Heart right ventricle (tissue), 16 donors: ENCODE data around the gene PLPP7. TPM values are rescaled to one million over a fixed set of nuclear protein-coding genes. Genes with fewer than 3 reads are reported as not detected.

ENCODE experiments used
- ATAC-seq, 8 donors: fragments of 200-7000 bp; cut with Tn5 transposase; one replicate each; pipeline ENCODE4 v1.9.1; 2020; ENCODE audit warnings: mild to moderate bottlenecking in 8 of 8, moderate library complexity in 8 of 8, moderate number of reproducible peaks in 1 of 8
- DNase-seq, 2 donors: peaks; one replicate each; pipeline ENCODE4 v3.0.0-alpha.2; 2020
- H3K27ac ChIP-seq, 10 donors: fragments of 200-600 bp; sonication (generic) in 2 of 10; one replicate each; pipeline versions ENCODE4 v1.5.0 to v1.8.0; 2020 to 2022; ENCODE audit warnings: mild to moderate bottlenecking in 3 of 10
- H3K27me3 ChIP-seq, 7 donors: fragments of 200-600 bp; one replicate each; pipeline ENCODE4 v1.8.0; 2021 to 2022; ENCODE audit warnings: mild to moderate bottlenecking in 2 of 7
- H3K36me3 ChIP-seq, 9 donors: fragments of 200-600 bp; sonication (generic) in 1 of 9; one replicate each; pipeline versions ENCODE4 v1.5.0 to v1.8.0; 2020 to 2022; ENCODE audit warnings: mild to moderate bottlenecking in 2 of 9
- H3K4me1 ChIP-seq, 9 donors: fragments of 200-600 bp; sonication (generic) in 1 of 9; one replicate each; pipeline versions ENCODE4 v1.5.0 to v1.8.0; 2020 to 2022; ENCODE audit warnings: mild to moderate bottlenecking in 4 of 9
- H3K4me3 ChIP-seq, 10 donors: fragments of 200-600 bp; sonication (generic) in 2 of 10; one replicate each; pipeline versions ENCODE4 v1.5.0 to v1.8.0; 2020 to 2022; ENCODE audit warnings: mild to moderate bottlenecking in 7 of 10, moderate library complexity in 2 of 10
- H3K9me3 ChIP-seq, 11 donors: fragments of 200-600 bp in 10 of 11; sonication (generic) in 2 of 11; one replicate each; pipeline versions ENCODE4 v1.5.0 to v1.8.0; 2013 to 2022; ENCODE audit warnings: mild to moderate bottlenecking in 2 of 11, control low read depth in 1 of 11, moderate library complexity in 1 of 11
- WGBS, 2 donors: extraction: QIAGEN DNeasy Blood & Tissue Kit; methylation state at CpG; one replicate each; pipeline ENCODE4 v1.1.7; 2013; ENCODE audit warnings: inconsistent platforms in 1 of 2; 5-methylcytosine and 5-hydroxymethylcytosine counted together
- intact Hi-C, 10 donors: fragments of 100-400 bp; cut with DNase I; formaldehyde crosslinking; loops; one replicate each; pipeline versions ENCODE4 v1.11.1 to v1.14.2; 2022
- polyA plus RNA-seq, 2 donors: library from polyadenylated mRNA; stranded (reverse); fragments of 200-250 nt; gene quantifications; one replicate each; pipeline ENCODE4 v1.2.3, GENCODE V29; 2013
- total RNA-seq, 10 donors: library from RNA; stranded (reverse); fragmentation: NEBNext Ultra II Directional in 3 of 10; extraction: Animal tissue kit (Norgen Biotek cat#: 25700) in 3 of 10; gene quantifications; one replicate each; pipeline versions ENCODE4 v1.2.1 to v1.2.4, GENCODE V29; 2021 to 2023
- TF ChIP-seq, protein P1 (sequence below), 9 donors: fragments of 200-600 bp; sonication (generic) in 2 of 9; IDR thresholded peaks; one replicate each; pipeline versions ENCODE4 v1.5.0 to v1.8.0; 2021 to 2022; ENCODE audit warnings: antibody characterized with exemption in 9 of 9, mild to moderate bottlenecking in 5 of 9, moderate library complexity in 1 of 9
- donor health status: Arrhythmogenic right ventricular cardiomyopathy.
- donor health status: ischemic (EF 13 %, LVEDD 7.1; RV severe dilation, severe dysfunction).
- donor health status: healthy with polysubstance abuse.
- donor health status: DM: no; HTN: yes; CAD: no.
- donor health status: DM: no; HTN: no; CAD: no.
- donor health status: ischemic (EF 25% LVEDD 6.9; RV normal size, moderate dysfunction).
- donor health status: ischemic (EF 25% LVEDD 5.7; RV mildly dilated, moderate dysfunction).
- donor health status: healthy.
- donor health status: DM: yes; HTN: yes; CAD: no.
- donor health status: Ischemic cardiomyopathy.
- donor health status: ischemic (EF 35%, LVEDD 5.7; RV mildly dilated, moderate dysfunction).
- donor health status: nonischemic (EF 11% LVEDD 7.7; RV severe dilation, severe dysfunction).
- donor health status: DM: yes; HTN: yes; CAD: no.
- donor health status: PGD.
- donor health status: ischemic (EF 29% LVEDD 5.4; RV normal size, mild dysfunction).
- donor health status: nonischemic (EF 23%, LVEDD 6.1; RV moderate dilation, normal function).

PLPP7 gene
- total and polyA plus RNA-seq, 12 donors = 42.6 to 140 (median 102) TPM

DNA sequence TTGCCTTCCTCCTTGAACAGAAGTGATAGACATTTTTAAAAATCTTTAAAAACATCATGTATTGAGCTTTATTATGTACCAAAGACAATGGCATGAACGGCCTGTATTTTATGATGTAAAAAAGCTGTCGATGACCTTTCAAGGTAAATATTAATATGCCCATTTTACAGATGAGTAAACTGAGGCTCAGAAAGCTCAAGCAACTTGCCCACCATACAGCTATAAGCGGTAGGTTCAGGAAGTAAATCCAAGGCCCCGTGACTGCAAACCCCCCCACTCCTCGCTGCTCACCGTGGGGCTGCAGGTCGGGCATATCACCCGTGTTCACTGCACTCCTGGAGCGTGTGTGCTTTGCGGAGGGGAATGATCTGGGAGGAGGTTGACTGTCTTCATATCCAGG is 3.4 kb downstream of the PLPP7 start:
- H3K36me3 ChIP-seq = peaks cover 0 to 35% (median 0%) of the 10 kb centered on the region in 9 donors
- peaks cover 10 to 92% (median 57%) of the 10 kb centered on the region in 9 donors for H3K4me1 ChIP-seq
- no peaks in the 10 kb centered on the region for H3K9me3 ChIP-seq
- no peaks in the 10 kb centered on the region for H3K27me3 ChIP-seq
- H3K27ac ChIP-seq = peak overlapping the region in 8 of 10 donors; percentile 17 to 98 (median 92)
- WGBS, 2 donors = 74 to 78% methylated on average over 10 of the region's 10 CpGs
- H3K4me3 ChIP-seq = peak overlapping the region in 4 of 10 donors; percentile 3 to 79 (median 46)
- DNase-seq (no peak), ATAC-seq (no peak)
- TF ChIP-seq, protein P1, sequence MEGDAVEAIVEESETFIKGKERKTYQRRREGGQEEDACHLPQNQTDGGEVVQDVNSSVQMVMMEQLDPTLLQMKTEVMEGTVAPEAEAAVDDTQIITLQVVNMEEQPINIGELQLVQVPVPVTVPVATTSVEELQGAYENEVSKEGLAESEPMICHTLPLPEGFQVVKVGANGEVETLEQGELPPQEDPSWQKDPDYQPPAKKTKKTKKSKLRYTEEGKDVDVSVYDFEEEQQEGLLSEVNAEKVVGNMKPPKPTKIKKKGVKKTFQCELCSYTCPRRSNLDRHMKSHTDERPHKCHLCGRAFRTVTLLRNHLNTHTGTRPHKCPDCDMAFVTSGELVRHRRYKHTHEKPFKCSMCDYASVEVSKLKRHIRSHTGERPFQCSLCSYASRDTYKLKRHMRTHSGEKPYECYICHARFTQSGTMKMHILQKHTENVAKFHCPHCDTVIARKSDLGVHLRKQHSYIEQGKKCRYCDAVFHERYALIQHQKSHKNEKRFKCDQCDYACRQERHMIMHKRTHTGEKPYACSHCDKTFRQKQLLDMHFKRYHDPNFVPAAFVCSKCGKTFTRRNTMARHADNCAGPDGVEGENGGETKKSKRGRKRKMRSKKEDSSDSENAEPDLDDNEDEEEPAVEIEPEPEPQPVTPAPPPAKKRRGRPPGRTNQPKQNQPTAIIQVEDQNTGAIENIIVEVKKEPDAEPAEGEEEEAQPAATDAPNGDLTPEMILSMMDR (IDR thresholded peaks at IDR 0.05) = no peak
- intact Hi-C loops = loop anchor here in 1 of 10 donors (5.0 kb wide), 1 partner anchor 39 kb away; no protein-coding TSS in a partner anchor

DNA sequence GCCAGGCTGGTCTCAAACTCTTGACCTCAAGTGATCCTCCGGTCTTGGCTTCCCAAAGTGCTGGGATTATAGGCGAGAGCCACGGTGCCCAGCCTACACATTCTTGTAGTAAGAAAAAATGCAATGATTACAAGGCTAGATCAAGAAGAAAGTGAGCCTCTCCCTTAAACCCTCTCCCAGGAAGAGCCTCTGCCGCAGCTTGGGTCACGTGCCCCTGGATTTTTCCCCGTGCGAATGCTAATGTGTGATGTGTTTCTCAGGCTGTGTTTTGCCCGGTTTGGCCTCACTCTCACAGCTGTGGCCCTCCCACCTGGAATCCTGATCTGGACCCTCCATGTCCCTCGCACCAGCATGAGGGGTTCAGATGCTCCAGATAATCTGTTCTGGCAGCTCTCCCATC is 6.9 kb downstream of the PLPP7 start:
- peaks cover 0 to 35% (median 0%) of the 10 kb centered on the region in 9 donors for H3K36me3 ChIP-seq
- intact Hi-C loops = no loop called here
- no peak for DNase-seq

DNA sequence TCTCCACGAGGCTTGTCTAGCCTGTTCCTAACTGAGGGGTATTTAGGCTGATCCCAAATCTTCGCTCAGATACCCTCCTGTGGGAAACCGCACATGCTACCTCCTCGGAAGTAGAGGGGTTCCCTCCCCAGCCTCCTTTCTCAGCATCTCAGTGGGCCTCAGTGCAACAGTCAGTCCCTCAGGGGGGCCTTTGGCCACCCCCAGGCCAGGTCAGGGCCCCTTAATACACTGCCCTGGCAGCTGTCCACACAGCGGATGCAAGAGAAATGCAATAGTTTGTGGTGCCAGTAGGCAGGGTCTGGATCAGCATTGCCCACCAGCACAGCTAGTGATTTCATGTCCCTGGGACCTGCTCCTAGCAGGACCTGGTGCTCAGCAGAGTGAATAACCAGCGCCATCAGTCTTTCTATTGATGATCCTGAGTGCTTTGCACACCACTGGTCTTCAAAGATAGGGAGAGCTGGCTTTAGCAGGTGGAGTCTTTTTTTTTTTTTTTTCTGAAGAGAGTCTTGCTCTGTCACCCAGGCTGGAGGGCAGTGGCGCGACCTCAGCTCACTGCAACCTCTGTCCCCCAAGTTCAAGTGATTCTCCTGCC is 7.5 kb downstream of the PLPP7 start:
- DNase-seq (no peak), ATAC-seq (no peak)
- peaks cover 8 to 93% (median 49%) of the 10 kb centered on the region in 9 donors for H3K4me1 ChIP-seq
- no peaks in the 10 kb centered on the region for H3K27me3 ChIP-seq
- peak overlapping the region; percentile 76 to 98 (median 90) for H3K27ac ChIP-seq
- WGBS, 2 donors = 60 to 79% methylated on average over 8 of the region's 8 CpGs
- peaks cover 0 to 31% (median 0%) of the 10 kb centered on the region in 9 donors for H3K36me3 ChIP-seq
- intact Hi-C loops = no loop called here
- H3K4me3 ChIP-seq = no peak overlapping the region
- H3K9me3 ChIP-seq = no peaks in the 10 kb centered on the region
- TF ChIP-seq, protein P1 (IDR thresholded peaks at IDR 0.05) = no peak

More for the DNA sequence above, 6.9 kb downstream of the PLPP7 start:
- Histone ChIP-seq H3K4me3 (no peak overlapping the region), H3K27ac (peak overlapping the region; percentile 76 to 98 (median 90)), H3K27me3 (no peaks in the 10 kb centered on the region), H3K4me1 (peaks cover 8 to 94% (median 51%) of the 10 kb centered on the region in 9 donors), H3K9me3 (no peaks in the 10 kb centered on the region)
- 54 to 66% methylated on average over 9 of the region's 9 CpGs for WGBS, 2 donors
- no peak for ATAC-seq
- TF ChIP-seq, protein P1 (IDR thresholded peaks at IDR 0.05) = no peak

DNA sequence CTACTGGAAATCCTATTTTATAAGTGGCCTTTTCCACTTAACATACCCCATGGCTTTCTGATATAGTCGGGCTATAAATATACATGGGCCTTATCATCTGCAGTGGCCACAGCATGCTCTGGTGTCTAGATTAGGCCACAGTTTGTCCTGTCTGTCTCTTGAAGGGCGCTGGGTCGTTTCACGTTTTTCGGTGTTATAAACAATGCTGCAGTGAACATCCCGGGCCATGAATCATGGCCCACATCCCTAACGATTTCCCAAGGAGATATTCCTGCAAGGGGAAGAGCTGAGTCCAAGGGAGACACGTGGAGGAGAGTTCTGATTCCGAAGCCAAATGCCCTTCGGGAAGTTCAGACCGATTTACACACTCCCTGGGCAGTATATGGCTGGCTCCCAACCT is 8.4 kb downstream of the PLPP7 start:
- no peaks in the 10 kb centered on the region for H3K27me3 ChIP-seq
- 28 to 35% methylated on average over 11 of the region's 11 CpGs for WGBS, 2 donors
- H3K9me3 ChIP-seq = no peaks in the 10 kb centered on the region
- H3K4me1 ChIP-seq = peaks cover 8 to 93% (median 53%) of the 10 kb centered on the region in 9 donors
- no peak overlapping the region for H3K4me3 ChIP-seq
- intact Hi-C loops = loop anchor here in 1 of 10 donors (2.0 kb wide), 1 partner anchor 37 kb away; no protein-coding TSS in a partner anchor
- ATAC-seq = peak; percentile 32 to 79 (median 64)
- peaks cover 0 to 22% (median 0%) of the 10 kb centered on the region in 9 donors for H3K36me3 ChIP-seq
- TF ChIP-seq, protein P1 (IDR thresholded peaks at IDR 0.05) = no peak
- no peak for DNase-seq
- peak overlapping the region; percentile 76 to 98 (median 90) for H3K27ac ChIP-seq
